ENCODE measurements around the gene COL17A1.

Gene COL17A1

GRCh38 chr10:103995134-103995533, 90.5 kb downstream of the COL17A1 start:
- DNase-seq (ENCODE audit: extremely low read depth in 1 of 2, low read depth in 1 of 2) = no peak

GRCh38 chr10:103991393-103992128, 94.1 kb downstream of the COL17A1 start:
- no peak for DNase-seq (ENCODE audit: extremely low read depth in 1 of 2, low read depth in 1 of 2)

GRCh38 chr10:103990531-103990930, 95.1 kb downstream of the COL17A1 start:
- no peak for DNase-seq (ENCODE audit: extremely low read depth in 1 of 2, low read depth in 1 of 2)

GRCh38 chr10:103990121-103990520, 95.6 kb downstream of the COL17A1 start:
- DNase-seq (ENCODE audit: extremely low read depth in 1 of 2, low read depth in 1 of 2) = no peak

- no peak for DNase-seq (ENCODE audit: extremely low read depth in 1 of 2, low read depth in 1 of 2)
Measured at GRCh38 chr10:103986360-103986759, 99.3 kb downstream of the COL17A1 start.

GRCh38 chr10:103985726-103986125, 100.0 kb downstream of the COL17A1 start:
- no peak for DNase-seq (ENCODE audit: extremely low read depth in 1 of 2, low read depth in 1 of 2)

GRCh38 chr10:103983367-103983911, 102.2 kb downstream of the COL17A1 start:
- DNase-seq (ENCODE audit: extremely low read depth in 1 of 2, low read depth in 1 of 2) = no peak

- DNase-seq (ENCODE audit: extremely low read depth in 1 of 2, low read depth in 1 of 2) = no peak
Measured at GRCh38 chr10:103982639-103983038, 103.0 kb downstream of the COL17A1 start.
